ENCODE measurements around the gene RYR2.

The RYR2 gene

DNA sequence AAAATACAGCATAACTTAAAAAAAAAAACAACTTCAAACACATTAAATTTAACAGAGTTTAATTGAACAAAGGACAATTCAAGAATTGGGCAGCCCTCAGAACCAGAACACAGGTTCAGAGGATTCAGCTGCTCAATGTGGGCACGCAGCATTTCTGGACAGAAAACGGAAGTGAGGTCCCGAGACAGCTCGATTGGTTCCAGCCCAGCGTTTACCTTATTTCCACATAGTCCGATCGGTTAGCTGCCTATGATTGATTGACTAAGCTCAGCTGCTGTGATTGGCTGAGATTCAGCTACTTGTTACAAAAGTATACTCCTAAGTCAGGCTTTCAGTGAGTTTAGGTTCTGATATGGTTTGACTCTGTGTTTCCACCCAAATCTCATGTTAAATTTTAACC is 815.5 kb downstream of the RYR2 start:
- H3K4me1 ChIP-seq (ENCODE audit: low read length) = peaks cover 15% of the 10 kb centered on the region
- no peaks in the 10 kb centered on the region for H3K36me3 ChIP-seq (replicated peaks; ENCODE audit: low read depth, low read length)
- H2AFZ ChIP-seq (ENCODE audit: low read depth, low read length) = no peak overlapping the region
- no peaks in the 10 kb centered on the region for H3K79me2 ChIP-seq (ENCODE audit: low read length)
- H3K27me3 ChIP-seq (ENCODE audit: low read depth, low read length) = no peaks in the 10 kb centered on the region
- no peaks in the 10 kb centered on the region for H4K20me1 ChIP-seq (ENCODE audit: insufficient read depth, low read length)
- no peaks in the 10 kb centered on the region for H3K9me3 ChIP-seq (ENCODE audit: insufficient read depth, low read length)
- H3K4me2 ChIP-seq (ENCODE audit: low read length) = no peak overlapping the region
- TF ChIP-seq, protein P1, sequence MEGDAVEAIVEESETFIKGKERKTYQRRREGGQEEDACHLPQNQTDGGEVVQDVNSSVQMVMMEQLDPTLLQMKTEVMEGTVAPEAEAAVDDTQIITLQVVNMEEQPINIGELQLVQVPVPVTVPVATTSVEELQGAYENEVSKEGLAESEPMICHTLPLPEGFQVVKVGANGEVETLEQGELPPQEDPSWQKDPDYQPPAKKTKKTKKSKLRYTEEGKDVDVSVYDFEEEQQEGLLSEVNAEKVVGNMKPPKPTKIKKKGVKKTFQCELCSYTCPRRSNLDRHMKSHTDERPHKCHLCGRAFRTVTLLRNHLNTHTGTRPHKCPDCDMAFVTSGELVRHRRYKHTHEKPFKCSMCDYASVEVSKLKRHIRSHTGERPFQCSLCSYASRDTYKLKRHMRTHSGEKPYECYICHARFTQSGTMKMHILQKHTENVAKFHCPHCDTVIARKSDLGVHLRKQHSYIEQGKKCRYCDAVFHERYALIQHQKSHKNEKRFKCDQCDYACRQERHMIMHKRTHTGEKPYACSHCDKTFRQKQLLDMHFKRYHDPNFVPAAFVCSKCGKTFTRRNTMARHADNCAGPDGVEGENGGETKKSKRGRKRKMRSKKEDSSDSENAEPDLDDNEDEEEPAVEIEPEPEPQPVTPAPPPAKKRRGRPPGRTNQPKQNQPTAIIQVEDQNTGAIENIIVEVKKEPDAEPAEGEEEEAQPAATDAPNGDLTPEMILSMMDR (IDR thresholded peaks at IDR 0.05; ENCODE audit: low read depth, low read length) = no peak
- no peak for TF ChIP-seq EZH2phosphoT487 (IDR thresholded peaks at IDR 0.05; ENCODE audit: low read depth)
- H3K9ac ChIP-seq (ENCODE audit: low read length) = no peak overlapping the region
- H3K4me3 ChIP-seq (ENCODE audit: low read length) = no peak overlapping the region
- H3K27ac ChIP-seq (ENCODE audit: low read length) = no peak overlapping the region

DNA sequence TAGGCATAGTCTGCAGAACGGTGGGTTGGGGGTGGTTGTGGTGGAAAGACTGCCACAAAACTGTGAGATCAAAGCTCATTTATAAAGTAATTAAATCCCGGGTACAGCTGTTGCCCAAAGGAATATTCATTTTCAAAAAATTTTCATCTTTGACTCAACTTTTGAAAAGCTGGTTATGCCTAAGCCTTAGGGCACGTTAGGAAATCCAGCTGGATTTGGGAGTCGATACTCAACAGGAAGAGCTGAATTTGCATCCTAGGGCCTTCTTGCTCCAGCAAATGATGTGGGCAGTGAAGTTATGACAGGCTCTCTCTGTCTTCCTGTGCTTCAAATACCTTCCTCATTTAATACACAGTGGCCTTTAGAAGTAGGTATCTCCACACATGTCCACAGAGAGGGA is 817.0 kb downstream of the RYR2 start:
- Histone ChIP-seq H3K36me3 (replicated peaks; ENCODE audit: low read depth, low read length) (no peaks in the 10 kb centered on the region), H2AFZ (ENCODE audit: low read depth, low read length) (no peak overlapping the region), H3K27ac (ENCODE audit: low read length) (no peak overlapping the region), H3K4me2 (ENCODE audit: low read length) (peak overlapping the region; percentile 8; the same call in 1 of the 2 replicates), H3K9me3 (ENCODE audit: insufficient read depth, low read length) (no peaks in the 10 kb centered on the region), H3K4me1 (ENCODE audit: low read length) (peaks cover 15% of the 10 kb centered on the region), H4K20me1 (ENCODE audit: insufficient read depth, low read length) (no peaks in the 10 kb centered on the region), H3K79me2 (ENCODE audit: low read length) (no peaks in the 10 kb centered on the region), H3K9ac (ENCODE audit: low read length) (no peak overlapping the region), H3K4me3 (ENCODE audit: low read length) (no peak overlapping the region), H3K27me3 (ENCODE audit: low read depth, low read length) (no peaks in the 10 kb centered on the region)
- no peak for TF ChIP-seq EZH2phosphoT487 (IDR thresholded peaks at IDR 0.05; ENCODE audit: low read depth)
- TF ChIP-seq, protein P1 (IDR thresholded peaks at IDR 0.05; ENCODE audit: low read depth, low read length) = no peak

DNA sequence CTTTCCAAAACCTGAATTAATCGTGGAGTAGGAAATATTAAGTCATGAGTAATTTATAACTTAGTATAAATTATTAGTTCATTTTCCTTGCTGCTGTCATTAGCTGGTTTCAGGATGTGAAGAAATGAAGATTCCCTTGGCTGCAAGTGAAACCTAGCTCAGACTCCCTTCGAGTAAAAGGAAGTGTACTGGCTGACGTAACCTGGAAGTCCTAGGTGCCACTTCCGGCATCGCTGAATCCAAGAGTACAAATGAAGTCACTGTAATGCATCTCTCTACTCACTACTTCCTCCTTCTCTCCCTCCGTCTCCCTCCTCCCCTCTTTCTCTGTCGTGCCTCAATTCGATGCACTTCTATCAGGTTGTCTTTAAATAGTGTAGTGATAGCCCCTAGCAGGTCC is 820.0 kb downstream of the RYR2 start:
- no peaks in the 10 kb centered on the region for H3K9me3 ChIP-seq (ENCODE audit: insufficient read depth, low read length)
- H3K9ac ChIP-seq (ENCODE audit: low read length) = no peak overlapping the region
- no peaks in the 10 kb centered on the region for H4K20me1 ChIP-seq (ENCODE audit: insufficient read depth, low read length)
- no peak for TF ChIP-seq EZH2phosphoT487 (IDR thresholded peaks at IDR 0.05; ENCODE audit: low read depth)
- H3K36me3 ChIP-seq (replicated peaks; ENCODE audit: low read depth, low read length) = no peaks in the 10 kb centered on the region
- no peak overlapping the region for H3K4me3 ChIP-seq (ENCODE audit: low read length)
- no peak overlapping the region for H3K27ac ChIP-seq (ENCODE audit: low read length)
- no peaks in the 10 kb centered on the region for H3K79me2 ChIP-seq (ENCODE audit: low read length)
- H3K4me1 ChIP-seq (ENCODE audit: low read length) = peaks cover 20% of the 10 kb centered on the region
- H2AFZ ChIP-seq (ENCODE audit: low read depth, low read length) = no peak overlapping the region
- no peak overlapping the region for H3K4me2 ChIP-seq (ENCODE audit: low read length)
- no peaks in the 10 kb centered on the region for H3K27me3 ChIP-seq (ENCODE audit: low read depth, low read length)

DNA sequence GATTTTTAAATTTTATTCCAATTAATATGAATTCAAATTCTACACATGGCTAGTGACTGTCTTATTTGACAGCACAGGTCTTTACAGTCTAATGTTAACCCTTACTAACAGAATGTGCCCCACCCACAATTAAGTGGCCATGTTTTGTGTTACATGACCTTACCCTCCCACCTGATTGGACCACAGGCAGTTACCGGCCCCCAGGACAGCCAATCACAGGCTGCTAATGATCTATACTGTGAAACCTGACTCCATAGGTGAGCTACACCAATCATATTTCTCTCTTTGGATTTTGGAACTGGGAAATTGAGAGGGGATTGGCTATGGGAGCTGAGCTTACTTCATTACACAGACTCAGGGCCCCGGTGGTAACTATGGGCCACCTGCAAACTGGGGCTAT is 821.2 kb downstream of the RYR2 start:
- Histone ChIP-seq H3K9ac (ENCODE audit: low read length) (no peak overlapping the region), H3K9me3 (ENCODE audit: insufficient read depth, low read length) (no peaks in the 10 kb centered on the region), H3K79me2 (ENCODE audit: low read length) (no peaks in the 10 kb centered on the region), H3K36me3 (replicated peaks; ENCODE audit: low read depth, low read length) (no peaks in the 10 kb centered on the region), H3K4me1 (ENCODE audit: low read length) (peaks cover 20% of the 10 kb centered on the region), H3K4me3 (ENCODE audit: low read length) (no peak overlapping the region), H3K27ac (ENCODE audit: low read length) (no peak overlapping the region), H2AFZ (ENCODE audit: low read depth, low read length) (no peak overlapping the region; the same call in 1 of the 2 replicates), H3K4me2 (ENCODE audit: low read length) (no peak overlapping the region), H4K20me1 (ENCODE audit: insufficient read depth, low read length) (no peaks in the 10 kb centered on the region), H3K27me3 (ENCODE audit: low read depth, low read length) (no peaks in the 10 kb centered on the region)
- TF ChIP-seq, protein P1 (IDR thresholded peaks at IDR 0.05; ENCODE audit: low read depth, low read length) = no peak
- TF ChIP-seq EZH2phosphoT487 (IDR thresholded peaks at IDR 0.05; ENCODE audit: low read depth) = no peak

Measured in OCI-LY3 (cell line).